Bronchial epithelial cell (primary cell): ENCODE measurements around the gene PATZ1. TPM values are rescaled to one million over a fixed set of nuclear protein-coding genes. Genes with fewer than 3 reads are reported as not detected.

ENCODE experiments used
- DNase-seq: peaks from one replicate; pipeline ENCODE4 v3.0.0-alpha.2; 2010; ENCODE audit warnings: low read depth
- FAIRE-seq: peaks from 2 replicates; lab custom pipeline; 2011; peaks lifted over from hg19 to GRCh38; lab: Jason Lieb, UNC
- H3K27me3 ChIP-seq: 2 replicates; pipeline ENCODE4 v1.5.1; 2011; ENCODE audit warnings: low read length; ENCODE audit not compliant: control insufficient read depth, insufficient read depth
- H3K36me3 ChIP-seq: 2 replicates; pipeline ENCODE4 v1.5.1; 2011; ENCODE audit warnings: low read length; ENCODE audit not compliant: control insufficient read depth, insufficient read depth
- H3K4me3 ChIP-seq: 2 replicates; pipeline ENCODE4 v1.5.1; 2011; ENCODE audit warnings: mild to moderate bottlenecking, low read depth, low read length, control low read depth
- total RNA-seq: library from RNA; depleted of rRNA; stranded (reverse); fragments of >200 nt; gene quantifications from 2 replicates; pipeline ENCODE4 v1.2.1, GENCODE V29; 2014
- TF ChIP-seq, protein P1 (sequence below): IDR thresholded peaks from 2 replicates; pipeline ENCODE4 v1.5.1; 2011; ENCODE audit warnings: mild to moderate bottlenecking, moderate library complexity, low read length, control low read depth, inconsistent platforms; ENCODE audit not compliant: insufficient read depth, severe bottlenecking

PATZ1 gene
- total RNA-seq, 1 donor from 2014 or later, result 5.3 TPM

DNA sequence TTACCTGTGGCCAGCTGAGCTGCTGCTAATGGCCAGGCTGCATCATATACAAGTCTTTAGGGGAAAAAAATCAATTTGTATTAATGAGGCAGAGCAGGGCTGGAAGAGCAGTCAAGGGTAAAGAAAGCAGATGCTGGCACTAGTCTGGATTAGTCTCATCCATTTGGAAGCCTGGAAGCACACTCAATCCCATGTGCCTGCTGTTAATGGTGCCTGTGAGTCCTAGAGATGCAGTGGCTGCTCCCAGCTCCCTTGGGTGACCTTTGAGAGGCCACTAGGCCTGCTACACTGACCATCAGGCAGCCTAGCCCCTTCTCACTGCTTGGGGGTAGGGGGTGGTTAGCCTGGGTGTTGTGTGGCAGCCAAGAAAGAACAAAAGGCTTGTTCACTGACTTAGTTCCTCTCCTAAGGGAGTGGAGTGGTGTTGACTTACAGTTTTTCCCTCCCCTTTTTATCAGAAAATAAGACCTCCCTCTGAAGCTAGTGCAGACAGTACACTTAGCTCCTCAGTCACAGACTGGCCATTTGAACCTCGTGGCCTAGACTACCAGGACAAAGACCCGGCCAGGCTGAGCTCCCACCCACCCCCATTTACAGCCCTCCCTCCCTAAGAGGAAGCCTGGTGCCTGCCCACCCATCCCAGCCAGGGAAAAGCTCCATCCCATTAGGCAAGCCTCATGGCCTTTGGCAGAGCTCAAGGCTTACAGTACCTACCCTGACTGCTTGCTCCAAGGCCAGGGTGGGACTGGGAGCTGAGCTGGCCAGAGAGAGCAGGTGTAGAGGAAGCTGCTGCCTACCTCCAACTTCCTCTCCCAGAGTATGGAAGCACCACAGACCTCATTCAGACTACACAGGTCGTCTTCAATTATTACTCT lies 61.6 kb downstream of the PATZ1 start:
- no peaks in the 10 kb centered on the region for H3K27me3 ChIP-seq
- DNase-seq, result no peak
- peaks cover 16% of the 10 kb centered on the region for H3K36me3 ChIP-seq
- peak; percentile 60 for FAIRE-seq
- H3K4me3 ChIP-seq, result no peak overlapping the region
- TF ChIP-seq, protein P1, sequence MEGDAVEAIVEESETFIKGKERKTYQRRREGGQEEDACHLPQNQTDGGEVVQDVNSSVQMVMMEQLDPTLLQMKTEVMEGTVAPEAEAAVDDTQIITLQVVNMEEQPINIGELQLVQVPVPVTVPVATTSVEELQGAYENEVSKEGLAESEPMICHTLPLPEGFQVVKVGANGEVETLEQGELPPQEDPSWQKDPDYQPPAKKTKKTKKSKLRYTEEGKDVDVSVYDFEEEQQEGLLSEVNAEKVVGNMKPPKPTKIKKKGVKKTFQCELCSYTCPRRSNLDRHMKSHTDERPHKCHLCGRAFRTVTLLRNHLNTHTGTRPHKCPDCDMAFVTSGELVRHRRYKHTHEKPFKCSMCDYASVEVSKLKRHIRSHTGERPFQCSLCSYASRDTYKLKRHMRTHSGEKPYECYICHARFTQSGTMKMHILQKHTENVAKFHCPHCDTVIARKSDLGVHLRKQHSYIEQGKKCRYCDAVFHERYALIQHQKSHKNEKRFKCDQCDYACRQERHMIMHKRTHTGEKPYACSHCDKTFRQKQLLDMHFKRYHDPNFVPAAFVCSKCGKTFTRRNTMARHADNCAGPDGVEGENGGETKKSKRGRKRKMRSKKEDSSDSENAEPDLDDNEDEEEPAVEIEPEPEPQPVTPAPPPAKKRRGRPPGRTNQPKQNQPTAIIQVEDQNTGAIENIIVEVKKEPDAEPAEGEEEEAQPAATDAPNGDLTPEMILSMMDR, result no peak

DNA sequence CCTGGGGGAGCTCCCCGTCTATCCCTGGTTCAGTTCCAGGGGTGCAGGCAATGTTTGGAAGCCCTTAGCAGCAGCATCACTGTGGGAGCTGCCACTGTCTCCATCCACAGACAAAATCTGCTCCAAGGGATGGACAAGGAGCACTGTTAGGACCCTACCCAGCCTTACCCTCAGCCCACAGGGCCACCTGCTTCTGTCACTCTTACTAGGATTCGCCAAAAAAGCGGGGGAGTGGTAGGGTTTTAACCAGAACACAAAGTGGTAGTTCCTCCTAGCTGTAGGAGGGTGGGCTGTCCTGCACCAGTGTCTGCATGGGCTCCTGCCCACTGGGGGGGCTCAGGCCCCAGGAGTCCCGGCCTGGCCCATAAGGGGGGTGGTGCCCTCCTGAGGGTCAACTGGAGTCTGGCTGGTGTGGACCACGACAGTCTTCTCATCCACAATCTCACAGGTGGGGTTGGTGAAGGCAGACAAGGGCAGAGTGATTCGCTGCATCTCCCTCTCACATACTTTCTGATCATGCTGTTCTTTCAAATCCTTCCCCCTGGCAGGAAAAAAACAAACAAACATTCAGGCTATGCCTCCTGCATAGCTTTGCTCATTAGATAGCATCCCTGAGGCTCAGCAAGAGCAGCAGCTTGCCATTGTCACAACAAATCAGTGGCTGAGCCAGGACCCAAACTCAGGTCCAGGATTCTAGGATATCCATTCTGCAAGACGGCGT lies 63.2 kb downstream of the PATZ1 start:
- DNase-seq (no peak), FAIRE-seq (peak; percentile 60)
- Histone ChIP-seq H3K36me3 (peaks cover 19% of the 10 kb centered on the region), H3K27me3 (no peaks in the 10 kb centered on the region), H3K4me3 (no peak overlapping the region)
- TF ChIP-seq, protein P1, result no peak

DNA sequence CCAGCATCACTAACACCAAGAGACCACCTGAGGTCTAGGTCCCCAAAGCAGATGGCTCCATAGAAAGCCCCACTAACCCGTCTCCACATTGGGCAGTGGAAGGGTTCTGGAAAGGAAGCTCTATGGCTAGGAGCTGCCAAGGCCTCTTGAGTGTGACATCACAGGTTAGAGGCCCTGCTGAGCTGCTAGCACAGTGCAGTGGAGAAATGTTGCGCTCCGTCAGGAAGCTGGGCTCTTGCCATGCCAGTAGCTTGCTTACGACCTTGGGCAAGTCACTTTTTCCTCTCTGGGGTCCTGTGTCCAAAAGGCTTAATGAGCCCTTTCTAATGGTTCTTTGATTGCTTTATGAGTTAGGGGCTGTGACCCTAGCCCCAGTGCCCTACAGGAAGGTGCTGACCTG lies 64.4 kb downstream of the PATZ1 start:
- TF ChIP-seq, protein P1, result no peak
- H3K36me3 ChIP-seq, result peaks cover 23% of the 10 kb centered on the region
- H3K27me3 ChIP-seq, result no peaks in the 10 kb centered on the region
- FAIRE-seq, result no peak
- no peak for DNase-seq
- no peak overlapping the region for H3K4me3 ChIP-seq

DNA sequence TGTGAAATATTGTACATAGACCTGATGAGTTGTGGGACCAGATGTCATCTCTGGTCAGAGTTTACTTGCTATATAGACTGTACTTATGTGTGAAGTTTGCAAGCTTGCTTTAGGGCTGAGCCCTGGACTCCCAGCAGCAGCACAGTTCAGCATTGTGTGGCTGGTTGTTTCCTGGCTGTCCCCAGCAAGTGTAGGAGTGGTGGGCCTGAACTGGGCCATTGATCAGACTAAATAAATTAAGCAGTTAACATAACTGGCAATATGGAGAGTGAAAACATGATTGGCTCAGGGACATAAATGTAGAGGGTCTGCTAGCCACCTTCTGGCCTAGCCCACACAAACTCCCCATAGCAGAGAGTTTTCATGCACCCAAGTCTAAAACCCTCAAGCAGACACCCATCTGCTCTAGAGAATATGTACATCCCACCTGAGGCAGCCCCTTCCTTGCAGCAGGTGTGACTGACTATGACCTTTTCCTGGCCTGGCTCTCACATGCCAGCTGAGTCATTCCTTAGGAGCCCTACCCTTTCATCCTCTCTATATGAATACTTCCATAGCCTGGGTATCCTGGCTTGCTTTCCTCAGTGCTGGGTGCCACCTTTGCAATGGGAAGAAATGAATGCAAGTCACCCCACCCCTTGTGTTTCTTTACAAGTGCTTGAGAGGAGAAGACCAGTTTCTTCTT lies 66.2 kb downstream of the PATZ1 start:
- Histone ChIP-seq H3K4me3 (no peak overlapping the region), H3K27me3 (no peaks in the 10 kb centered on the region), H3K36me3 (peaks cover 23% of the 10 kb centered on the region)
- DNase-seq (peak; percentile 57), FAIRE-seq (no peak)
- TF ChIP-seq, protein P1, result no peak

DNA sequence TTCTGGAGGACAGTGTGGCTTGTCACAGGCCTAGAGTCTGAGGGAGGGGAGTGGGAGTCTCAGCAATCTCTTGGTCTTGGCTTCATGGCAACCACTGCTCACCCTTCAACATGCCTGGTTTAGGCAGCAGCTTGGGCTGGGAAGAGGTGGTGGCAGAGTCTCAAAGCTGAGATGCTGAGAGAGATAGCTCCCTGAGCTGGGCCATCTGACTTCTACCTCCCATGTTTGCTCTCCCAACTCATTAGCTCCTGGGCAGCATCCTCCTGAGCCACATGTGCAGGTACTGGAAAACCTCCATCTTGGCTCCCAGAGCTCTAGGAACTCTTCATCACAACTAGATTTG lies 66.8 kb downstream of the PATZ1 start:
- DNase-seq (no peak), FAIRE-seq (no peak)
- H3K27me3 ChIP-seq, result no peaks in the 10 kb centered on the region
- peaks cover 24% of the 10 kb centered on the region for H3K36me3 ChIP-seq
- no peak overlapping the region for H3K4me3 ChIP-seq
- TF ChIP-seq, protein P1, result no peak
